CD4-positive, alpha-beta memory T cell (primary cell): ENCODE results near the gene REST. TPM values are rescaled to one million over a fixed set of nuclear protein-coding genes. Genes with fewer than 3 reads are reported as not detected.

Experiments
- CTCF ChIA-PET: fragments of 350-600 bp; sonication (Branson Sonifier 250); formaldehyde crosslinking; loops from one replicate; lab custom pipeline; 2021; ENCODE audit warnings: inconsistent platforms; ENCODE audit not compliant: partially characterized antibody; lab: Charles Lee
- POLR2A ChIA-PET: fragments of 350-600 bp; sonication (Branson Sonifier 250); formaldehyde crosslinking; loops from one replicate; lab custom pipeline; 2021; ENCODE audit not compliant: partially characterized antibody; lab: Charles Lee
- DNase-seq, 5 donors: peaks; one replicate each; pipeline versions ENCODE4 v3.0.0 to v3.0.0-alpha.2; 2020 to 2022; ENCODE audit warnings: mixed read lengths in 1 of 5
- H3K27ac ChIP-seq: one replicate; pipeline ENCODE4 v1.7.0; 2013; ENCODE audit warnings: low read depth, low read length
- H3K27me3 ChIP-seq: 2 replicates; pipeline ENCODE4 v1.7.0; 2013; ENCODE audit warnings: mild to moderate bottlenecking, low read length, moderate library complexity; ENCODE audit not compliant: insufficient read depth
- H3K36me3 ChIP-seq: 2 replicates; pipeline ENCODE4 v1.7.0; 2013; ENCODE audit warnings: mild to moderate bottlenecking, low read length, moderate library complexity; ENCODE audit not compliant: insufficient read depth
- H3K4me1 ChIP-seq: 2 replicates; pipeline ENCODE4 v1.7.0; 2013; ENCODE audit warnings: mild to moderate bottlenecking, low read length, moderate library complexity; ENCODE audit not compliant: insufficient read depth
- H3K4me3 ChIP-seq, 2 donors: one replicate each; pipeline ENCODE4 v1.7.0; 2013; ENCODE audit warnings: low read length in 2 of 2, mild to moderate bottlenecking in 1 of 2
- H3K9me3 ChIP-seq, 2 donors: one replicate each; pipeline ENCODE4 v1.7.0; 2013; ENCODE audit warnings: low read length in 2 of 2, control low read depth in 1 of 2; ENCODE audit not compliant: control insufficient read depth in 1 of 2
- H3K27ac Mint-ChIP-seq, 7 donors: one replicate each; pipeline ENCODE4 v1.8.0; 2020 to 2021; ENCODE audit warnings: mixed read lengths in 7 of 7, mild to moderate bottlenecking in 6 of 7, inconsistent platforms in 3 of 7, moderate library complexity in 3 of 7
- H3K27me3 Mint-ChIP-seq, 2 donors: one replicate each; pipeline ENCODE4 v1.8.0; 2020 to 2021; ENCODE audit warnings: mixed read lengths in 2 of 2
- H3K36me3 Mint-ChIP-seq, 2 donors: one replicate each; pipeline ENCODE4 v1.8.0; 2020 to 2021; ENCODE audit warnings: mixed read lengths in 2 of 2, inconsistent platforms in 1 of 2, mild to moderate bottlenecking in 1 of 2
- H3K4me1 Mint-ChIP-seq, 4 donors: one replicate each; pipeline ENCODE4 v1.8.0; 2020 to 2021; ENCODE audit warnings: mixed read lengths in 4 of 4, mild to moderate bottlenecking in 1 of 4
- H3K4me3 Mint-ChIP-seq, 8 donors: one replicate each; pipeline ENCODE4 v1.8.0; 2020 to 2021; ENCODE audit warnings: mixed read lengths in 8 of 8, mild to moderate bottlenecking in 7 of 8, moderate library complexity in 6 of 8, inconsistent platforms in 3 of 8
- H3K9me3 Mint-ChIP-seq, 8 donors: one replicate each; pipeline ENCODE4 v1.8.0; 2020 to 2021; ENCODE audit warnings: mixed read lengths in 8 of 8, mild to moderate bottlenecking in 5 of 8, inconsistent platforms in 3 of 8, moderate library complexity in 1 of 8
- intact Hi-C: fragments of 100-400 bp; cut with micrococcal nuclease; formaldehyde crosslinking; loops from one replicate; pipeline ENCODE4 v1.15.1; 2023
- polyA plus RNA-seq, 2 donors: library from polyadenylated mRNA; unstranded; fragments of 300-500 nt; fragmentation: Illumina TruSeq; gene quantifications; one replicate each; pipeline ENCODE4 v1.2.3, GENCODE V29; 2021
- total RNA-seq, 2 experiments: library from RNA; stranded (reverse); gene quantifications; one replicate each; pipeline ENCODE4 v1.2.3, GENCODE V29; 2021

REST gene, protein sequence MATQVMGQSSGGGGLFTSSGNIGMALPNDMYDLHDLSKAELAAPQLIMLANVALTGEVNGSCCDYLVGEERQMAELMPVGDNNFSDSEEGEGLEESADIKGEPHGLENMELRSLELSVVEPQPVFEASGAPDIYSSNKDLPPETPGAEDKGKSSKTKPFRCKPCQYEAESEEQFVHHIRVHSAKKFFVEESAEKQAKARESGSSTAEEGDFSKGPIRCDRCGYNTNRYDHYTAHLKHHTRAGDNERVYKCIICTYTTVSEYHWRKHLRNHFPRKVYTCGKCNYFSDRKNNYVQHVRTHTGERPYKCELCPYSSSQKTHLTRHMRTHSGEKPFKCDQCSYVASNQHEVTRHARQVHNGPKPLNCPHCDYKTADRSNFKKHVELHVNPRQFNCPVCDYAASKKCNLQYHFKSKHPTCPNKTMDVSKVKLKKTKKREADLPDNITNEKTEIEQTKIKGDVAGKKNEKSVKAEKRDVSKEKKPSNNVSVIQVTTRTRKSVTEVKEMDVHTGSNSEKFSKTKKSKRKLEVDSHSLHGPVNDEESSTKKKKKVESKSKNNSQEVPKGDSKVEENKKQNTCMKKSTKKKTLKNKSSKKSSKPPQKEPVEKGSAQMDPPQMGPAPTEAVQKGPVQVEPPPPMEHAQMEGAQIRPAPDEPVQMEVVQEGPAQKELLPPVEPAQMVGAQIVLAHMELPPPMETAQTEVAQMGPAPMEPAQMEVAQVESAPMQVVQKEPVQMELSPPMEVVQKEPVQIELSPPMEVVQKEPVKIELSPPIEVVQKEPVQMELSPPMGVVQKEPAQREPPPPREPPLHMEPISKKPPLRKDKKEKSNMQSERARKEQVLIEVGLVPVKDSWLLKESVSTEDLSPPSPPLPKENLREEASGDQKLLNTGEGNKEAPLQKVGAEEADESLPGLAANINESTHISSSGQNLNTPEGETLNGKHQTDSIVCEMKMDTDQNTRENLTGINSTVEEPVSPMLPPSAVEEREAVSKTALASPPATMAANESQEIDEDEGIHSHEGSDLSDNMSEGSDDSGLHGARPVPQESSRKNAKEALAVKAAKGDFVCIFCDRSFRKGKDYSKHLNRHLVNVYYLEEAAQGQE
- total RNA-seq (10 to 100 TPM; 77.3 to 79.2 TPM), polyA plus RNA-seq (100 to 1,000 TPM; 170 to 178 TPM)

DNA sequence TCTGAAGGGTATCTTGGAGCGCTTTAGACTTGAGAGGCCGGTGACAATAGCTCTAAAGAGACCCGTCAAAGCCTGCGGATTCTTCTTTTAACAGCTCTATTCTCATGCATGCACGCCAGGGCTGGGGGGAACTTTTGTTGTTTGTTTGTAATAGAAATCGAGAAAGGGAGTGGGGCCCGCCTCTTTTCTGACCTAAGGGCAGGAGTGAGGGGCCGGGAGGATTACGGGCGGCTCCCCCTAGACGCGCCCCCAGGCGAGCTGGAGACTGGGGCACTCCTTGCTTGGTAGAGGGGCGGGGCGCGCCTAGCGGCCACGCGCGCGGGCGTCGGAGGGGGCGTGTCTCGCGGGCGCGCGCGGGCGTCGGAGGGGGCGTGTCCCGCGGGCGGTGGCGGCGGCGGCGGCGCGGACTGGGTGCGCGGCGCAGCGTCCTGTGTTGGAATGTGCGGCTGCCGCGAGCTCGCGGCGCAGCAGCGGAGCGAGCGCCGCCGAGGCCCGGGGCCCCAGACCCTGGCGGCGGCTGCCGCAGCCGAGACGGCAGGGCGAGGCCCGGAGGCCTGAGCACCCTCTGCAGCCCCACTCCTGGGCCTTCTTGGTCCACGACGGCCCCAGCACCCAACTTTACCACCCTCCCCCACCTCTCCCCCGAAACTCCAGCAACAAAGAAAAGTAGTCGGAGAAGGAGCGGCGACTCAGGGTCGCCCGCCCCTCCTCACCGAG, at the start of gene REST:
Gene REST, plus strand, starts transcription at position 412 of the 717 bp plus-strand sequence. CDS start 2,739 bp downstream, outside the sequence.
- peaks cover 30 to 54% (median 43%) of the 10 kb centered on the region in 4 donors for H3K4me1 Mint-ChIP-seq
- H3K4me3 ChIP-seq = peak within 1 kb of the TSS; percentile 58 to 79
- intact Hi-C loops = loop anchor here (1.0 to 5.0 kb wide), 7 partner anchors 70 to 1510 kb away; partner anchors contain the start of genes CLOCK, NOA1, PPAT and SPINK2
- H3K9me3 ChIP-seq = no peaks in the 10 kb centered on the region
- peak within 1 kb of the TSS; percentile 87 to 97 (median 93) for H3K27ac Mint-ChIP-seq
- no peaks in the 10 kb centered on the region for H3K27me3 ChIP-seq
- H3K9me3 Mint-ChIP-seq = no peaks in the 10 kb centered on the region
- no peaks in the 10 kb centered on the region for H3K27me3 Mint-ChIP-seq
- H3K4me3 Mint-ChIP-seq = peak within 1 kb of the TSS; percentile 89 to 97 (median 93)
- DNase-seq = peak; percentile 80 to 91 (median 86)
- peaks cover 5% of the 10 kb centered on the region for H3K36me3 ChIP-seq
- peaks cover 8 to 24% of the 10 kb centered on the region in 2 donors for H3K36me3 Mint-ChIP-seq
- CTCF ChIA-PET = interaction anchor here (0.9 to 2.1 kb wide), 6 partner anchors 10 to 108 kb away, joined by 3 to 23 read pairs (median 4); partner anchors contain the start of genes NOA1 and POLR2B
- peaks cover 42% of the 10 kb centered on the region for H3K4me1 ChIP-seq
- POLR2A ChIA-PET = interaction anchor here (0.6 to 5.9 kb wide), 8 partner anchors 10 to 959 kb away, joined by 3 to 192 read pairs (median 22); partner anchors contain the start of genes AASDH, CEP135, NOA1 and PAICS
- peak within 1 kb of the TSS; percentile 85 for H3K27ac ChIP-seq

DNA sequence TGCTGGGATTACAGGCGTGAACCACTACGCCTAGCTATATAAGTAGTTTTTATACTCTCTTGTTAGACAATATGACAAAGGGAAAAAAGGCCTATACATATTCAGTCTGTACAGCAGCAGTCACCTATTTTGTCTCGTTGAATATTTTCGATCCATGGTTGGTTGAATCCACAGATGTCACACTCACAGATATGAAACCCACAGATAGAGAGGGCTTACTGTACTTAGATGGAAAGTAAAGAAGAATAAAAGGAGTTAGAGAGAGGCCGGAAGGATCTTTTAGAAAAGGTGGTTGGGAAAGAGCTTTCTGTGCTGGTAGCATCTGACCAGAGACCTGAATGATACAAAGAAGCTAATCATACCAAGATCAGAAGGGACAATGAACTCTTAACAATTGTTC, 47.9 kb upstream of the REST start:
- no peak overlapping the region for H3K27ac ChIP-seq
- intact Hi-C loops = no loop called here
- H3K27me3 Mint-ChIP-seq = peaks cover 0 to 2% of the 10 kb centered on the region in 2 donors
- POLR2A ChIA-PET = no interaction called here
- H3K36me3 ChIP-seq = no peaks in the 10 kb centered on the region
- no peak overlapping the region for H3K4me3 ChIP-seq
- H3K4me1 Mint-ChIP-seq = no peaks in the 10 kb centered on the region
- DNase-seq = no peak
- H3K4me3 Mint-ChIP-seq = no peak overlapping the region
- no peaks in the 10 kb centered on the region for H3K27me3 ChIP-seq
- H3K4me1 ChIP-seq = no peaks in the 10 kb centered on the region
- H3K9me3 Mint-ChIP-seq = no peaks in the 10 kb centered on the region
- H3K9me3 ChIP-seq = no peaks in the 10 kb centered on the region
- no peaks in the 10 kb centered on the region for H3K36me3 Mint-ChIP-seq
- no peak overlapping the region for H3K27ac Mint-ChIP-seq
- CTCF ChIA-PET = no interaction called here

DNA sequence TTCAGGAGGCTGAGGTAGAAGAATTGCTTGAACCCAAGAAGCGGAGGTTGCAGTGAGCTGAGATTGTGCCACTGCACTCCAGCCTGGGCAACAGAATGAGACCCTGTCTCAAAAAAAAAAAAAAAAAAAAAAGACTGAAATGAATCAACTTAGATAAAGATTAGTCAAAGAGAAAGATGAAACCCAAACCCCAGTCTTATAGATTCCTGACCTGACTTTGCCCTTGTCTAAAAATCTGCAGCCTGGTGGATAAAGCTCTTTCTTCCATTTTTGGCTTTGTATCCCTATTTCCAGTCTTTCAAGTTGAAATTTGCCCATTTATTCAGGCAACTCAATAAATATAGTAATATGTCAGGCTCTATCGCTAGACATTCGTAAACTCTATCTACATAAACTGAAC, 46.9 kb upstream of the REST start:
- no peaks in the 10 kb centered on the region for H3K36me3 Mint-ChIP-seq
- intact Hi-C loops = no loop called here
- H3K4me3 ChIP-seq = no peak overlapping the region
- H3K27ac ChIP-seq = no peak overlapping the region
- no peaks in the 10 kb centered on the region for H3K36me3 ChIP-seq
- H3K9me3 ChIP-seq = no peaks in the 10 kb centered on the region
- H3K27me3 ChIP-seq = no peaks in the 10 kb centered on the region
- peaks cover 0 to 2% of the 10 kb centered on the region in 2 donors for H3K27me3 Mint-ChIP-seq
- H3K9me3 Mint-ChIP-seq = no peaks in the 10 kb centered on the region
- H3K4me1 Mint-ChIP-seq = no peaks in the 10 kb centered on the region
- no peak overlapping the region for H3K4me3 Mint-ChIP-seq
- ChIA-PET CTCF (no interaction called here), POLR2A (no interaction called here)
- DNase-seq = no peak
- no peak overlapping the region for H3K27ac Mint-ChIP-seq
- H3K4me1 ChIP-seq = no peaks in the 10 kb centered on the region

DNA sequence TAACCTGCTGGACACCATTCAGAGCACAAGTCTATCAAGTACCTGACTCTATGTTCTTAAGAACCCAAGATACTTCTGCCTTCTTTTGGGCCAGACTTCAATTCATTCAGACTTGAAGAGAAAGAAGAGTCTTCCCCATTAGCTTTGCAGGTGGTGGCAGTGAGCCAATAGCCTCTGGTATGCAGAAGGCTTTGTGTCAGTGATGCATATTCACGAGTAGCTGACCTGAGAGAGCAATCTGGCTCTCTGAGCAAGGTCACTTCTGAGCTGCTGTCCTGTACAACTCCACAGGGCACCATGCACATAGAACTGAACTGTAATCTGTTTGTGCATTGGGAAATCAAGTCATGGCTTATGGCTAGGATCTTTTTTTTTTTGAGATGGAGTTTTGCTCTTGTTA, 46.3 kb upstream of the REST start:
- Histone ChIP-seq H3K4me1 (no peaks in the 10 kb centered on the region), H3K9me3 (no peaks in the 10 kb centered on the region), H3K36me3 (no peaks in the 10 kb centered on the region), H3K4me3 (no peak overlapping the region), H3K27ac (no peak overlapping the region), H3K27me3 (no peaks in the 10 kb centered on the region)
- no peaks in the 10 kb centered on the region for H3K9me3 Mint-ChIP-seq
- H3K4me3 Mint-ChIP-seq = no peak overlapping the region
- no peaks in the 10 kb centered on the region for H3K36me3 Mint-ChIP-seq
- no peak for DNase-seq
- H3K4me1 Mint-ChIP-seq = no peaks in the 10 kb centered on the region
- intact Hi-C loops = no loop called here
- H3K27me3 Mint-ChIP-seq = peaks cover 0 to 2% of the 10 kb centered on the region in 2 donors
- H3K27ac Mint-ChIP-seq = no peak overlapping the region
- ChIA-PET CTCF (no interaction called here), POLR2A (no interaction called here)

DNA sequence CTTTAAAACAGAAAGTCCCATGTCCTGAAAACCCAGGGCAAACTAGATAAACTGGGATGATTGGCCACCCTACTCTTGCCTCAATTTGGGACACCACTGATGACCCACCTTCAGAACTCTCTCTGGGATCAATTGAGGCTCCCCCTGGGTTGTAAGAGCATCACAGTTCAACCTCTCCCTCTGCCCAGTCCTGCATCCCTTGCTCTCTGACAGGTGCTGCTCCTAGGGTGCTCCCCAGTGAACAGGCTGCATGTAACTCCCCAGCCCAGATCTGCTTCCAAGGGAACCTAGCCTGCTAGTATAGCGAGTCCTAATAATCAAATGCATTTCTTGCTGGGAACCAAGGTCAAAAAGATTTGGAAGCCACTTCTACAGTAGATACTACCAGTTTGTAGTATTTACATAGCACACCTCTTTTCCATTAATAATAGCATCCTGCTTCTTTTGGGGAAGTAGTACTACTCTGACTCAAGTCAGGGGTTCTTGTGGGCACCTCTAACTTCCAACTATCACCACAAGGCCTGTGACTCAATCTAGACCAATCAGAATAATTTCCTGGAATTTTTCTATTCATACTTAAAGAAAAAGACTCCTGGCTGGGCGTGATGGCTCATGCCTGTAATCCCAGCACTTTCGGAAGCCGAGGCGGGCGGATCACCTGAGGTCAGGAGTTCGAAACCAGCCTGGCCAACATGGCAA, 44.1 kb upstream of the REST start:
- H3K27ac ChIP-seq = no peak overlapping the region
- Mint-ChIP-seq H3K4me1 (no peaks in the 10 kb centered on the region), H3K27ac (peak overlapping the region in 1 of 7 donors; percentile 43), H3K27me3 (peaks cover 0 to 2% of the 10 kb centered on the region in 2 donors), H3K4me3 (no peak overlapping the region), H3K36me3 (no peaks in the 10 kb centered on the region), H3K9me3 (no peaks in the 10 kb centered on the region)
- H3K4me1 ChIP-seq = no peaks in the 10 kb centered on the region
- no peak for DNase-seq
- ChIA-PET POLR2A (no interaction called here), CTCF (no interaction called here)
- H3K4me3 ChIP-seq = no peak overlapping the region
- intact Hi-C loops = no loop called here
- no peaks in the 10 kb centered on the region for H3K27me3 ChIP-seq
- no peaks in the 10 kb centered on the region for H3K9me3 ChIP-seq
- no peaks in the 10 kb centered on the region for H3K36me3 ChIP-seq

DNA sequence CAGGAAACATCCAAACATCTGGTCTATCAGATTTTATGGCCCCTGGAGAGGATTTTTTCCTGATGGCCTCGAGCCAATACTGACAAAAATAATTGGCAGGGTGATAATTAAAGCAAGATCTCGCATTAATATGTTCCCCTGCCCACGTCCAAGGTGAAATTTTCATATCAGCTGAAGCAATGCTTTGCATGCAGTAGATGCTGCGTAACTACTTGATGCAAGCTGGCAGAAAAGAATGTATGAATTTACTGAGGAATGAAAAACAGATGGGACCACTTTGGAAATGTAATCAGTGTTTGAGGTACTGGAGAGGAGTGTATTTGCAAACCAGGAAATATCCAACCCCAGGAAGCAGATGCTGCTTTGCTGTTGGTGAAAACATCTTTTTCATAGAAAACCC, 36.8 kb upstream of the REST start:
- H3K27me3 ChIP-seq = no peaks in the 10 kb centered on the region
- Mint-ChIP-seq H3K27me3 (peaks cover 1 to 3% of the 10 kb centered on the region in 2 donors), H3K27ac (no peak overlapping the region), H3K4me1 (peaks cover 0 to 9% (median 5%) of the 10 kb centered on the region in 4 donors), H3K4me3 (no peak overlapping the region), H3K9me3 (no peaks in the 10 kb centered on the region), H3K36me3 (no peaks in the 10 kb centered on the region)
- H3K36me3 ChIP-seq = no peaks in the 10 kb centered on the region
- CTCF ChIA-PET = interaction anchor here (0.8 kb wide), 1 partner anchor 12 kb away, joined by 3 read pairs; no protein-coding TSS in a partner anchor
- no peaks in the 10 kb centered on the region for H3K9me3 ChIP-seq
- no peak overlapping the region for H3K4me3 ChIP-seq
- H3K4me1 ChIP-seq = no peaks in the 10 kb centered on the region
- no peak for DNase-seq
- intact Hi-C loops = no loop called here
- POLR2A ChIA-PET = no interaction called here
- no peak overlapping the region for H3K27ac ChIP-seq
